SK-N-SH (cell line): Measurements from ENCODE around the gene MYEOV. TPM values are rescaled to one million over a fixed set of nuclear protein-coding genes. Genes with fewer than 3 reads are reported as not detected.

Source experiments
- CTCF ChIA-PET: fragments of 300-600, 350-600 bp; formaldehyde crosslinking; extraction: SDS; loops from one replicate; lab custom pipeline; 2021; lab: Yijun Ruan, JAX
- POLR2A ChIA-PET: fragments of 350-600 bp; sonication (Branson Sonifier 250); formaldehyde crosslinking; extraction: SDS; loops from one replicate; lab custom pipeline; 2020; ENCODE audit warnings: antibody characterized with exemption, inconsistent platforms; lab: Yijun Ruan, JAX
- DNase-seq: peaks from one replicate; pipeline ENCODE4 v3.0.0; 2012
- H2AFZ ChIP-seq: fragments of 200-600 bp; sonication (generic); 2 replicates; pipeline ENCODE4 v1.8.1; 2016; ENCODE audit warnings: antibody characterized with exemption, mild to moderate bottlenecking, low read depth
- H3F3A ChIP-seq: fragments of 200-600 bp; sonication (generic); replicated peaks from 2 replicates; pipeline ENCODE3; 2016; ENCODE audit warnings: antibody characterized with exemption, mild to moderate bottlenecking; ENCODE audit not compliant: insufficient read depth
- H3K27ac ChIP-seq, 2 experiments: fragments of 200-500 bp in 1 of 2; fragments of 200-600 bp in 1 of 2; sonication (Bioruptor generic) in 1 of 2; sonication (generic), shearing (Covaris generic) in 1 of 2; 2 replicates each; pipeline versions ENCODE4 v1.5.1 to v1.6.1; 2014 to 2016; ENCODE audit warnings: low read depth in 2 of 2, inconsistent platforms in 1 of 2, low read length in 1 of 2, mild to moderate bottlenecking in 1 of 2, mixed read lengths in 1 of 2
- H3K27me3 ChIP-seq: fragments of 200-600 bp; sonication (generic), shearing (Covaris generic); 2 replicates; pipeline ENCODE4 v1.6.1; 2016; ENCODE audit warnings: mixed run types; ENCODE audit not compliant: insufficient read depth
- H3K36me3 ChIP-seq, 2 experiments: fragments of 200-500 bp in 1 of 2; fragments of 200-600 bp in 1 of 2; sonication (Bioruptor generic) in 1 of 2; sonication (generic) in 1 of 2; replicated peaks in 1 of 2; 2 replicates each; pipeline versions ENCODE3 to v1.5.1; 2014 to 2016; ENCODE audit warnings: low read length in 1 of 2, mild to moderate bottlenecking in 1 of 2; ENCODE audit not compliant: insufficient read depth in 2 of 2, control insufficient read depth in 1 of 2
- H3K4me1 ChIP-seq, 2 experiments: fragments of 200-500 bp in 1 of 2; fragments of 200-600 bp in 1 of 2; sonication (Bioruptor generic) in 1 of 2; sonication (generic), shearing (Covaris generic) in 1 of 2; 2 replicates each; pipeline versions ENCODE4 v1.5.1 to v1.6.1; 2014 to 2016; ENCODE audit warnings: low read depth in 1 of 2, low read length in 1 of 2, mixed run types in 1 of 2; ENCODE audit not compliant: insufficient read depth in 2 of 2, control insufficient read depth in 1 of 2
- H3K4me2 ChIP-seq: fragments of 200-600 bp; sonication (generic), shearing (Covaris generic); 2 replicates; pipeline ENCODE4 v1.6.1; 2017; ENCODE audit warnings: mixed run types
- H3K4me3 ChIP-seq, 2 experiments: fragments of 200-500 bp in 1 of 2; fragments of 200-600 bp in 1 of 2; sonication (Bioruptor generic) in 1 of 2; sonication (generic), shearing (Covaris generic) in 1 of 2; 2 replicates each; pipeline versions ENCODE4 v1.5.1 to v1.8.1; 2014 to 2016; ENCODE audit warnings: low read depth in 2 of 2, inconsistent platforms in 1 of 2, low read length in 1 of 2, mild to moderate bottlenecking in 1 of 2, mixed read lengths in 1 of 2, moderate library complexity in 1 of 2
- H3K79me2 ChIP-seq: fragments of 200-600 bp; sonication (generic); 2 replicates; pipeline ENCODE4 v1.8.1; 2017; ENCODE audit warnings: mild to moderate bottlenecking; ENCODE audit not compliant: insufficient read depth
- H3K9ac ChIP-seq: fragments of 200-600 bp; sonication (generic); 2 replicates; pipeline ENCODE4 v1.6.1; 2017; ENCODE audit warnings: mixed run types
- H3K9me2 ChIP-seq: fragments of 200-600 bp; sonication (generic); 2 replicates; pipeline ENCODE4 v1.6.1; 2017; ENCODE audit warnings: mixed run types
- H3K9me3 ChIP-seq: fragments of 200-600 bp; sonication (generic); 2 replicates; pipeline ENCODE4 v1.6.1; 2017; ENCODE audit warnings: mixed run types, mild to moderate bottlenecking, moderate library complexity
- H4K20me1 ChIP-seq: fragments of 200-600 bp; sonication (generic); 2 replicates; pipeline ENCODE4 v1.6.1; 2017; ENCODE audit warnings: mild to moderate bottlenecking, mixed run types; ENCODE audit not compliant: insufficient read depth
- CHD2 ChIP-seq: fragments of 150-350 bp; IDR thresholded peaks from 2 replicates; pipeline ENCODE4 v1.6.1; 2018; ENCODE audit warnings: low read length; ENCODE audit not compliant: partially characterized antibody
- CTCF ChIP-seq: fragments of 200-600 bp; sonication (generic); IDR thresholded peaks from 2 replicates; pipeline ENCODE4 v1.6.1; 2017; ENCODE audit warnings: antibody characterized with exemption, mild to moderate bottlenecking, moderate library complexity
- FOXJ3 ChIP-seq: sonication (generic); formaldehyde crosslinking; IDR thresholded peaks from 2 replicates; pipeline ENCODE4 v1.5.1; 2020; ENCODE audit warnings: mild to moderate bottlenecking, missing genetic modification reagents
- FOXM1 ChIP-seq: IDR thresholded peaks from 2 replicates; pipeline ENCODE4 v1.4.0; 2012; ENCODE audit warnings: low read depth, mild to moderate bottlenecking
- IRF3 ChIP-seq: fragments of 150-350 bp; IDR thresholded peaks from 2 replicates; pipeline ENCODE4 v1.6.1; 2016; ENCODE audit warnings: mild to moderate bottlenecking, low read depth, low read length
- JUND ChIP-seq: IDR thresholded peaks from 2 replicates; pipeline ENCODE4 v1.4.0; 2012
- MAX ChIP-seq: IDR thresholded peaks from 2 replicates; pipeline ENCODE4 v1.4.0; 2012; ENCODE audit warnings: low read depth
- MEF2A ChIP-seq: IDR thresholded peaks from 2 replicates; pipeline ENCODE4 v1.4.0; 2012; ENCODE audit warnings: low read depth, borderline replicate concordance
- MXI1 ChIP-seq: IDR thresholded peaks from 2 replicates; pipeline ENCODE4 v1.6.1; 2012; ENCODE audit warnings: mild to moderate bottlenecking, low read depth, low read length, improper control_type of control experiment
- NFIC ChIP-seq: IDR thresholded peaks from 2 replicates; pipeline ENCODE4 v1.4.0; 2012; ENCODE audit warnings: borderline replicate concordance
- POLR2AphosphoS5 ChIP-seq: IDR thresholded peaks from 2 replicates; pipeline ENCODE4 v1.6.1; 2012; ENCODE audit warnings: low read depth, low read length
- RCOR1 ChIP-seq: fragments of 150-350 bp; IDR thresholded peaks from 2 replicates; pipeline ENCODE4 v1.6.1; 2017; ENCODE audit warnings: antibody characterized with exemption, low read length
- RXRA ChIP-seq: IDR thresholded peaks from 2 replicates; pipeline ENCODE4 v1.4.0; 2012; ENCODE audit warnings: low read depth, mild to moderate bottlenecking, borderline replicate concordance
- SMC3 ChIP-seq: IDR thresholded peaks from 2 replicates; pipeline ENCODE4 v1.6.1; 2012; ENCODE audit warnings: low read depth, low read length, improper control_type of control experiment
- USF1 ChIP-seq: IDR thresholded peaks from 2 replicates; pipeline ENCODE4 v1.4.0; 2012; ENCODE audit warnings: low read depth, borderline replicate concordance
- YY1 ChIP-seq: IDR thresholded peaks from 2 replicates; pipeline ENCODE4 v1.4.0; 2012; ENCODE audit warnings: low read depth, mild to moderate bottlenecking
- ZBTB33 ChIP-seq: IDR thresholded peaks from 2 replicates; pipeline ENCODE4 v1.4.0; 2012; ENCODE audit warnings: low read depth, borderline replicate concordance
- WGBS: methylation state at CpG from one replicate; pipeline ENCODE4 v1.1.6; 2017; ENCODE audit warnings: low lambda C conversion rate; 5-methylcytosine and 5-hydroxymethylcytosine counted together
- polyA plus RNA-seq, 3 experiments: library from polyadenylated mRNA; depleted of rRNA; stranded (reverse); fragments of >200 nt; gene quantifications; 2 replicates each; pipeline ENCODE4 v1.2.3, GENCODE V29; 2012

The MYEOV gene
- polyA plus RNA-seq, 1 of the 3 experiments (the other 2 are of a cell fraction) = 3.0 TPM

GRCh38 chr11:69269388-69269787 is 24.6 kb upstream of the MYEOV start:
- no peaks in the 10 kb centered on the region for H4K20me1 ChIP-seq
- no peak overlapping the region for H3K9ac ChIP-seq
- no peaks in the 10 kb centered on the region for H3K9me2 ChIP-seq
- peaks cover 0 to 2% of the 10 kb centered on the region in 2 experiments; a peak in 1 of 4 replicates for H3K4me1 ChIP-seq
- no peak overlapping the region for H3K27ac ChIP-seq
- CTCF ChIA-PET = no interaction called here
- no peaks in the 10 kb centered on the region for H3K79me2 ChIP-seq
- H3K9me3 ChIP-seq = no peaks in the 10 kb centered on the region
- DNase-seq = no peak
- 67% methylated on average over 2 of the region's 4 CpGs for WGBS
- H3F3A ChIP-seq = no peaks in the 10 kb centered on the region
- no peak for TF ChIP-seq USF1
- no peak for TF ChIP-seq POLR2AphosphoS5
- TF ChIP-seq MXI1 = no peak
- no peak for TF ChIP-seq MEF2A
- no peak overlapping the region for H2AFZ ChIP-seq
- H3K4me3 ChIP-seq = no peak overlapping the region
- H3K36me3 ChIP-seq = no peaks in the 10 kb centered on the region
- POLR2A ChIA-PET = interaction anchor here (0.6 kb wide), 1 partner anchor 820 kb away, joined by 3 read pairs; no protein-coding TSS in a partner anchor
- no peak overlapping the region for H3K4me2 ChIP-seq
- H3K27me3 ChIP-seq = no peaks in the 10 kb centered on the region

GRCh38 chr11:69269926-69270697 is 23.8 kb upstream of the MYEOV start:
- H3K9me2 ChIP-seq = no peaks in the 10 kb centered on the region
- CTCF ChIA-PET = no interaction called here
- peaks cover 0 to 2% of the 10 kb centered on the region in 2 experiments; a peak in 1 of 4 replicates for H3K4me1 ChIP-seq
- POLR2A ChIA-PET = no interaction called here
- H3K4me2 ChIP-seq = no peak overlapping the region
- no peak overlapping the region for H3K4me3 ChIP-seq
- no peak overlapping the region for H3K9ac ChIP-seq
- H3K27ac ChIP-seq = no peak overlapping the region
- no peaks in the 10 kb centered on the region for H3K9me3 ChIP-seq
- H3F3A ChIP-seq = no peaks in the 10 kb centered on the region
- WGBS = 81% methylated on average over 6 of the region's 21 CpGs
- no peak for DNase-seq
- TF ChIP-seq CHD2 = no peak
- TF ChIP-seq JUND = no peak
- TF ChIP-seq YY1 = no peak
- TF ChIP-seq SMC3 = no peak
- TF ChIP-seq ZBTB33 = no peak
- no peak for TF ChIP-seq MAX
- no peak for TF ChIP-seq RCOR1
- TF ChIP-seq IRF3 = no peak
- TF ChIP-seq FOXM1 = no peak
- TF ChIP-seq MEF2A = no peak
- no peak for TF ChIP-seq NFIC
- TF ChIP-seq FOXJ3 (CRISPR knock-in tag) = no peak
- TF ChIP-seq RXRA = no peak
- no peak for TF ChIP-seq CTCF
- TF ChIP-seq POLR2AphosphoS5 = no peak
- no peaks in the 10 kb centered on the region for H3K79me2 ChIP-seq
- H3K27me3 ChIP-seq = no peaks in the 10 kb centered on the region
- no peaks in the 10 kb centered on the region for H4K20me1 ChIP-seq
- no peak overlapping the region for H2AFZ ChIP-seq
- H3K36me3 ChIP-seq = no peaks in the 10 kb centered on the region
